ENCODE measurements around the gene CSMD2.

DNA sequence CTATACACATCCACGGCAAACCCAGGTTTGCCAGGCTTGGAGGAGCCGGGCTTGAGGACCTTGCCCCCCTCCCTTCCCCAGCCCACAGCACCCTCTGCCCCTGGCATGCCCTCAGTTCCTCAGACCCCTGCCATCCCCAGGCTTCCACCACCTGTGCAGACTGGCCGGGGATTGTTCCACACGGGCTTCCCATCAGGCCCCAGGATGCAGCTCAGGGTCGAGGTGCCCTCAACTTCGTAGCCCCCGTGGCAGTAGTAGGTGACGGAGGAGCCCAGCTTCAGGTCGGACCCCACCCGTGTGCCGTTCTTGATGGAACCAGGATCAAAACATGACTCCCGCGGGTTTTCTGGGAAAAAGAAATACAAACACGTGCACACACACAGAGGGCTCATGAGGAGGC is 528.8 kb downstream of the CSMD2 start:
- TF ChIP-seq TAF1 (IDR thresholded peaks at IDR 0.05; ENCODE audit: borderline replicate concordance, low read depth, low read length) = no peak
- no peak for TF ChIP-seq POLR2AphosphoS5 (IDR thresholded peaks at IDR 0.05; ENCODE audit: low read depth, low read length)
- no peak for TF ChIP-seq POLR2A (IDR thresholded peaks at IDR 0.05; ENCODE audit: low read depth, low read length)

Measured in GM12892 (cell line).